Esophagus muscularis mucosa (tissue), 4 donors: ENCODE results near the gene LRRC3.

Source experiments
- CTCF ChIP-seq, 3 experiments: fragments of 200-600 bp in 2 of 3; fragments of 450-650 bp in 1 of 3; sonication (generic) in 2 of 3; IDR thresholded peaks; one replicate each; pipeline ENCODE4 v1.5.1; 2017 to 2019; ENCODE audit warnings: antibody characterized with exemption in 3 of 3, mild to moderate bottlenecking in 2 of 3, moderate library complexity in 1 of 3
- EP300 ChIP-seq: sonication (generic); formaldehyde crosslinking; IDR thresholded peaks from one replicate; pipeline ENCODE4 v1.6.1; 2017; ENCODE audit warnings: antibody characterized with exemption
- POLR2A ChIP-seq: fragments of 450-650 bp; IDR thresholded peaks from one replicate; pipeline ENCODE4 v1.6.1; 2017; ENCODE audit warnings: antibody characterized with exemption, moderate library complexity, mild to moderate bottlenecking, low read depth
- POLR2AphosphoS5 ChIP-seq, 2 donors: sonication (generic); formaldehyde crosslinking; IDR thresholded peaks; one replicate each; pipeline ENCODE4 v1.6.1; 2017; ENCODE audit warnings: antibody characterized with exemption in 2 of 2

GRCh38 chr21:44477712-44478111 is 22.4 kb downstream of the LRRC3 start:
- TF ChIP-seq CTCF (IDR thresholded peaks at IDR 0.05) (no peak), POLR2A (no peak), POLR2AphosphoS5 (IDR thresholded peaks at IDR 0.05) (no peak), EP300 (no peak)
